ENCODE data around the gene NTM.

The NTM gene

DNA sequence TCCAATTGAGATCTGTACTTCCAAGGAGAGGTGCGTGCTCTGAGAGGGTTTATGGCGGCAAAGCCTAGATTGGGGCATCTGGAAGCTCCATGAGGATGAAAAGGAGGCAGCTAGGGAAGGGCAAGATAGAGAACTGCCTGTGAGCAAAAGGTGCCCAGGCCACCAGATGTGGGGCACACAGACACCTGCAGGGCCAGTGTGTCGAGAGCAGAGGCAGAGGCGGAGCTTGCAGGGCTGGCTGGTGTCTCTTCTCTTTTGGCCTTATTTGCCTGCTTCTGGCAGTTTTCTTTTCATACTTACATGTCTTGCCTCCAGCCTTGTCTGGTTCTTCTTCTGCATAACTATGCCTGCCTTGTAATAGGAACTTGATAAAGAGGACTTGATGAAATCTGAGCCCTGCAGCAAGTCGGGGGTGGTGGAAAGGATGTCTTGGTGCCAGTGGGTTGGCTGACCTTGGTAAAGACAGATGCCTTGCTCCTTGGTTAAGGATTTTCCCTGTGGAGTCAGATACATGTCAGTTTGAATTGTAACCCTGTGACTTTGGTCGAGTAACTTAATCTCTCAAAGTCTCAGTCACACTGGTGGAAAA lies 680.3 kb downstream of the NTM start:
- Histone ChIP-seq H3K27me3 (ENCODE audit: low read depth, low read length) (peaks cover 49% of the 10 kb centered on the region), H3K4me1 (ENCODE audit: low read length) (no peaks in the 10 kb centered on the region), H3K9me3 (ENCODE audit: insufficient read depth, low read length) (no peaks in the 10 kb centered on the region), H3K79me2 (ENCODE audit: low read length) (no peaks in the 10 kb centered on the region), H3K4me2 (ENCODE audit: low read length) (no peak overlapping the region), H3K4me3 (ENCODE audit: low read length) (no peak overlapping the region), H3K27ac (ENCODE audit: low read length) (no peak overlapping the region), H2AFZ (ENCODE audit: low read depth, low read length) (no peak overlapping the region), H3K36me3 (replicated peaks; ENCODE audit: low read depth, low read length) (no peaks in the 10 kb centered on the region), H3K9ac (ENCODE audit: low read length) (no peak overlapping the region), H4K20me1 (ENCODE audit: insufficient read depth, low read length) (no peaks in the 10 kb centered on the region)
- no peak for TF ChIP-seq EZH2phosphoT487 (IDR thresholded peaks at IDR 0.05; ENCODE audit: low read depth)
- TF ChIP-seq, protein P1, sequence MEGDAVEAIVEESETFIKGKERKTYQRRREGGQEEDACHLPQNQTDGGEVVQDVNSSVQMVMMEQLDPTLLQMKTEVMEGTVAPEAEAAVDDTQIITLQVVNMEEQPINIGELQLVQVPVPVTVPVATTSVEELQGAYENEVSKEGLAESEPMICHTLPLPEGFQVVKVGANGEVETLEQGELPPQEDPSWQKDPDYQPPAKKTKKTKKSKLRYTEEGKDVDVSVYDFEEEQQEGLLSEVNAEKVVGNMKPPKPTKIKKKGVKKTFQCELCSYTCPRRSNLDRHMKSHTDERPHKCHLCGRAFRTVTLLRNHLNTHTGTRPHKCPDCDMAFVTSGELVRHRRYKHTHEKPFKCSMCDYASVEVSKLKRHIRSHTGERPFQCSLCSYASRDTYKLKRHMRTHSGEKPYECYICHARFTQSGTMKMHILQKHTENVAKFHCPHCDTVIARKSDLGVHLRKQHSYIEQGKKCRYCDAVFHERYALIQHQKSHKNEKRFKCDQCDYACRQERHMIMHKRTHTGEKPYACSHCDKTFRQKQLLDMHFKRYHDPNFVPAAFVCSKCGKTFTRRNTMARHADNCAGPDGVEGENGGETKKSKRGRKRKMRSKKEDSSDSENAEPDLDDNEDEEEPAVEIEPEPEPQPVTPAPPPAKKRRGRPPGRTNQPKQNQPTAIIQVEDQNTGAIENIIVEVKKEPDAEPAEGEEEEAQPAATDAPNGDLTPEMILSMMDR (IDR thresholded peaks at IDR 0.05; ENCODE audit: low read depth, low read length) = no peak

DNA sequence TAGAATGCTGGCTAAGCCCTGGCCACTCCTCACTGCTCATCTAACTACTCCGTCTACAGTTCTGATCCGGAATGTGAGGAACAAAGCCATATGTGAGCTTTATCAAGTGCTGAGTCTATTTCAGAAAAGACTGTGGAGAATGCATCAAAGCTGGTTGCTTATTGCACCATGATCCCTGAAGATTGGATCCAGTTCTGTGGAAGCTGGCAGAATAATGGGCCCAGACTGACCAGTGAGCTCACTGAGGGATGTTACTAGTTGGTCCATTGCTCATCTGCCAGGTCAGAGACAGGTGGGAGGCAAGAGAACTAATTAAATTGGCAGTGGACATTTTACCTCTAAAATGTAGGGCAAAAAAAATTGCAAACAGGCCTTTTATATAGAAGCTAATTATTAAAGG lies 681.3 kb downstream of the NTM start:
- Histone ChIP-seq H3K4me2 (ENCODE audit: low read length) (no peak overlapping the region), H3K36me3 (replicated peaks; ENCODE audit: low read depth, low read length) (no peaks in the 10 kb centered on the region), H3K4me1 (ENCODE audit: low read length) (no peaks in the 10 kb centered on the region), H4K20me1 (ENCODE audit: insufficient read depth, low read length) (no peaks in the 10 kb centered on the region), H2AFZ (ENCODE audit: low read depth, low read length) (no peak overlapping the region), H3K9ac (ENCODE audit: low read length) (no peak overlapping the region), H3K27me3 (ENCODE audit: low read depth, low read length) (peaks cover 45% of the 10 kb centered on the region), H3K27ac (ENCODE audit: low read length) (no peak overlapping the region), H3K9me3 (ENCODE audit: insufficient read depth, low read length) (no peaks in the 10 kb centered on the region), H3K4me3 (ENCODE audit: low read length) (no peak overlapping the region), H3K79me2 (ENCODE audit: low read length) (no peaks in the 10 kb centered on the region)
- no peak for TF ChIP-seq EZH2phosphoT487 (IDR thresholded peaks at IDR 0.05; ENCODE audit: low read depth)
- TF ChIP-seq, protein P1 (IDR thresholded peaks at IDR 0.05; ENCODE audit: low read depth, low read length) = no peak

DNA sequence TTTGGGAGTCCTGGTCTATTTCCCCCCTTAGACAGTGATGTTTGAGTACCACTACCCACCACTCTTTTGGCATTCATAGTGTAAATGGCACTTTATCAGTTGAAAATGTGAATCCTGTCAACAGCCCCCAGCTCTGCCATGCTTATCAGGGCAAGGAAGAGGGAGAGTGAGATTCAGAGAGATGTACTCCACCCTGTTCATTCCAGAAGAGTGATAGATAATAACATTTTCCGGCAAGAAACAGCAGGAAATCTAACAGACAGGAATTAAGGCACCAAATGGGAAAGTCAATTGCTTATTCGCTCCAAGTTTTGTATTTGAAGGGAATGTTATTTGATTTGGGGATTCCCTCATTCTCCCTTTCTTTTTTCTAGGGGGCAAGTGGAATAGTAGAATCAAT lies 681.9 kb downstream of the NTM start:
- no peaks in the 10 kb centered on the region for H3K9me3 ChIP-seq (ENCODE audit: insufficient read depth, low read length)
- no peak overlapping the region for H2AFZ ChIP-seq (ENCODE audit: low read depth, low read length)
- no peaks in the 10 kb centered on the region for H3K36me3 ChIP-seq (replicated peaks; ENCODE audit: low read depth, low read length)
- H3K27me3 ChIP-seq (ENCODE audit: low read depth, low read length) = peaks cover 40% of the 10 kb centered on the region
- H3K4me1 ChIP-seq (ENCODE audit: low read length) = no peaks in the 10 kb centered on the region
- no peak overlapping the region for H3K4me2 ChIP-seq (ENCODE audit: low read length)
- no peak overlapping the region for H3K27ac ChIP-seq (ENCODE audit: low read length)
- H3K79me2 ChIP-seq (ENCODE audit: low read length) = no peaks in the 10 kb centered on the region
- no peak for TF ChIP-seq EZH2phosphoT487 (IDR thresholded peaks at IDR 0.05; ENCODE audit: low read depth)
- TF ChIP-seq, protein P1 (IDR thresholded peaks at IDR 0.05; ENCODE audit: low read depth, low read length) = no peak
- no peak overlapping the region for H3K4me3 ChIP-seq (ENCODE audit: low read length)
- no peaks in the 10 kb centered on the region for H4K20me1 ChIP-seq (ENCODE audit: insufficient read depth, low read length)
- H3K9ac ChIP-seq (ENCODE audit: low read length) = no peak overlapping the region

DNA sequence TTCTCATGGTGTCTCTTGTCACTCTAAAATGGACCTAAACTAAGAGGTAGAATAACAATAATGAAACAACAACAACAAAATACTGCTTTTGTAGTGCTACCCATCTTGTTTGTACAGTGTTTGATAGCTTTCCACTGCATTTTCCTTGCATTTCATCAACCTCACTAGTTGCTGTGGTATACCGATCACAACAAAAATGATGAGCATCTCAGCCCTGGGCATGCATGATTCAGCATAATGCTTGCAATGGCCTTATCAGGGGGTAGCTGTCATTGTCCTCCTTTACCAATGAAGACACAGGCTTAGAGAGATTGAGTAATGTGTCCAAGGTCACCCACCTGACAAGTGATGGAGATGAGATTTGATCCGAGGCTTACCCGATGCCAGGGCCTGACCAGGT lies 682.5 kb downstream of the NTM start:
- Histone ChIP-seq H3K4me2 (ENCODE audit: low read length) (no peak overlapping the region), H3K9me3 (ENCODE audit: insufficient read depth, low read length) (no peaks in the 10 kb centered on the region), H2AFZ (ENCODE audit: low read depth, low read length) (no peak overlapping the region), H4K20me1 (ENCODE audit: insufficient read depth, low read length) (no peaks in the 10 kb centered on the region), H3K4me3 (ENCODE audit: low read length) (no peak overlapping the region), H3K79me2 (ENCODE audit: low read length) (no peaks in the 10 kb centered on the region), H3K9ac (ENCODE audit: low read length) (no peak overlapping the region), H3K27ac (ENCODE audit: low read length) (no peak overlapping the region), H3K27me3 (ENCODE audit: low read depth, low read length) (peaks cover 35% of the 10 kb centered on the region), H3K4me1 (ENCODE audit: low read length) (no peaks in the 10 kb centered on the region), H3K36me3 (replicated peaks; ENCODE audit: low read depth, low read length) (no peaks in the 10 kb centered on the region)
- no peak for TF ChIP-seq EZH2phosphoT487 (IDR thresholded peaks at IDR 0.05; ENCODE audit: low read depth)
- TF ChIP-seq, protein P1 (IDR thresholded peaks at IDR 0.05; ENCODE audit: low read depth, low read length) = no peak

Measured in OCI-LY3 (cell line).